Activated B cell treated with CpG ODN at 0.5 μM for 24 hours (primary cell): ENCODE data around the gene RBMS1. TPM values are rescaled to one million over a fixed set of nuclear protein-coding genes. Genes with fewer than 3 reads are reported as not detected.

Experiments used
- ATAC-seq: fragments of 200-7000 bp; cut with Tn5 transposase; one replicate; pipeline ENCODE4 v1.10.0; 2021; ENCODE audit warnings: low read depth, mild to moderate bottlenecking, moderate library complexity
- CTCF ChIA-PET: fragments of 350-600 bp; sonication (Branson Sonifier 250); formaldehyde crosslinking; loops from one replicate; lab custom pipeline; 2021; ENCODE audit warnings: antibody characterized with exemption; lab: Charles Lee
- POLR2A ChIA-PET: fragments of 350-600 bp; sonication (Branson Sonifier 250); formaldehyde crosslinking; loops from one replicate; lab custom pipeline; 2021; ENCODE audit warnings: antibody characterized with exemption; lab: Charles Lee
- DNase-seq: peaks from one replicate; pipeline ENCODE4 v3.0.0; 2022
- H3K27ac Mint-ChIP-seq: one replicate; pipeline ENCODE4 v1.8.0; 2020; ENCODE audit warnings: mixed read lengths
- H3K27me3 Mint-ChIP-seq: one replicate; pipeline ENCODE4 v1.8.0; 2021; ENCODE audit warnings: mixed read lengths
- H3K36me3 Mint-ChIP-seq: one replicate; pipeline ENCODE4 v1.8.0; 2021; ENCODE audit warnings: low read depth, mixed read lengths
- H3K4me1 Mint-ChIP-seq: one replicate; pipeline ENCODE4 v1.8.0; 2021; ENCODE audit warnings: mixed read lengths
- H3K4me3 Mint-ChIP-seq: one replicate; pipeline ENCODE4 v1.8.0; 2020; ENCODE audit warnings: mild to moderate bottlenecking, mixed read lengths
- H3K9me3 Mint-ChIP-seq: one replicate; pipeline ENCODE4 v1.8.0; 2020; ENCODE audit warnings: mixed read lengths
- CTCF ChIP-seq: fragments of 200-600 bp; IDR thresholded peaks from one replicate; pipeline ENCODE4 v1.8.0; 2022; ENCODE audit warnings: antibody characterized with exemption, mild to moderate bottlenecking
- intact Hi-C: fragments of 100-400 bp; cut with micrococcal nuclease; formaldehyde crosslinking; loops from one replicate; pipeline ENCODE4 v1.15.1; 2024
- total RNA-seq: library from RNA; stranded (reverse); gene quantifications from 2 replicates; pipeline ENCODE4 v1.2.3, GENCODE V29; 2022

The RBMS1 gene
- total RNA-seq, 1 donor from 2014 or later, result 30.9 TPM

GRCh38 chr2:160354677-160355076 is 138.9 kb downstream of the RBMS1 start:
- Mint-ChIP-seq H3K27ac (no peak overlapping the region), H3K4me3 (no peak overlapping the region), H3K36me3 (peaks cover 27% of the 10 kb centered on the region), H3K27me3 (no peaks in the 10 kb centered on the region), H3K4me1 (peaks cover 10% of the 10 kb centered on the region), H3K9me3 (no peaks in the 10 kb centered on the region)
- no peak for TF ChIP-seq CTCF
- CTCF ChIA-PET, result interaction anchor here (1.5 to 3.8 kb wide), 4 partner anchors 22 to 640 kb away, joined by 4 to 34 read pairs (median 12); no protein-coding TSS in a partner anchor
- DNase-seq, result no peak
- POLR2A ChIA-PET, result no interaction called here
- intact Hi-C loops, result no loop called here
- ATAC-seq, result no peak

- POLR2A ChIA-PET, result interaction anchor here (0.6 kb wide), 1 partner anchor 337 kb away, joined by 11 read pairs; no protein-coding TSS in a partner anchor
- ATAC-seq, result no peak
Measured at GRCh38 chr2:160353813-160354212, 139.8 kb downstream of the RBMS1 start.

GRCh38 chr2:160353166-160353565 is 140.4 kb downstream of the RBMS1 start:
- Mint-ChIP-seq H3K27ac (no peak overlapping the region), H3K4me1 (peaks cover 10% of the 10 kb centered on the region)

More at GRCh38 chr2:160353813-160354212, 139.8 kb downstream of the RBMS1 start:
- DNase-seq, result no peak
- H3K27ac Mint-ChIP-seq, result no peak overlapping the region
- H3K36me3 Mint-ChIP-seq, result peaks cover 29% of the 10 kb centered on the region
- peaks cover 10% of the 10 kb centered on the region for H3K4me1 Mint-ChIP-seq
- TF ChIP-seq CTCF, result no peak
- H3K27me3 Mint-ChIP-seq, result no peaks in the 10 kb centered on the region
- CTCF ChIA-PET, result interaction anchor here (0.7 to 3.8 kb wide), 16 partner anchors 8 to 643 kb away, joined by 3 to 34 read pairs (median 4); no protein-coding TSS in a partner anchor
- H3K4me3 Mint-ChIP-seq, result no peak overlapping the region
- no peaks in the 10 kb centered on the region for H3K9me3 Mint-ChIP-seq
- intact Hi-C loops, result loop anchor here (1.0 kb wide), 4 partner anchors 565 to 919 kb away; no protein-coding TSS in a partner anchor

GRCh38 chr2:160352500-160352899 is 141.1 kb downstream of the RBMS1 start:
- DNase-seq (no peak), ATAC-seq (no peak)
- no peaks in the 10 kb centered on the region for H3K27me3 Mint-ChIP-seq
- intact Hi-C loops, result no loop called here
- H3K4me3 Mint-ChIP-seq, result no peak overlapping the region
- no peaks in the 10 kb centered on the region for H3K9me3 Mint-ChIP-seq
- CTCF ChIA-PET, result interaction anchor here (0.7 to 3.8 kb wide), 12 partner anchors 8 to 644 kb away, joined by 3 to 34 read pairs (median 3); no protein-coding TSS in a partner anchor
- POLR2A ChIA-PET, result no interaction called here
- peaks cover 7% of the 10 kb centered on the region for H3K4me1 Mint-ChIP-seq
- no peak for TF ChIP-seq CTCF
- peaks cover 22% of the 10 kb centered on the region for H3K36me3 Mint-ChIP-seq
- no peak overlapping the region for H3K27ac Mint-ChIP-seq

More at GRCh38 chr2:160353166-160353565, 140.4 kb downstream of the RBMS1 start:
- no peak for TF ChIP-seq CTCF
- H3K27me3 Mint-ChIP-seq, result no peaks in the 10 kb centered on the region
- ATAC-seq (peak; percentile 70), DNase-seq (no peak)
- ChIA-PET CTCF (interaction anchor here (0.7 to 3.8 kb wide), 16 partner anchors 8 to 643 kb away, joined by 3 to 34 read pairs (median 4); no protein-coding TSS in a partner anchor), POLR2A (interaction anchor here (0.6 kb wide), 1 partner anchor 338 kb away, joined by 11 read pairs; no protein-coding TSS in a partner anchor)
- intact Hi-C loops, result loop anchor here (1.0 kb wide), 4 partner anchors 566 to 920 kb away; no protein-coding TSS in a partner anchor
- H3K4me3 Mint-ChIP-seq, result no peak overlapping the region
- no peaks in the 10 kb centered on the region for H3K9me3 Mint-ChIP-seq
- peaks cover 28% of the 10 kb centered on the region for H3K36me3 Mint-ChIP-seq

GRCh38 chr2:160351956-160352355 is 141.7 kb downstream of the RBMS1 start:
- Mint-ChIP-seq H3K4me3 (no peak overlapping the region), H3K4me1 (peaks cover 7% of the 10 kb centered on the region), H3K9me3 (no peaks in the 10 kb centered on the region), H3K27ac (no peak overlapping the region), H3K36me3 (peaks cover 22% of the 10 kb centered on the region), H3K27me3 (no peaks in the 10 kb centered on the region)
- POLR2A ChIA-PET, result no interaction called here
- CTCF ChIA-PET, result interaction anchor here (0.9 to 3.8 kb wide), 3 partner anchors 100 to 643 kb away, joined by 3 to 34 read pairs (median 5); no protein-coding TSS in a partner anchor
- intact Hi-C loops, result no loop called here
- ATAC-seq (no peak), DNase-seq (no peak)
- TF ChIP-seq CTCF, result no peak
